OCI-M2 (cell line): Measurements from ENCODE around the gene FSIP2.
"Not testable (repeated sequence)": the region's sequence is repeated elsewhere in the genome, so short reads cannot be mapped to it uniquely, and the experiment has no call there.

ENCODE experiments used
- DNase-seq: peaks from one replicate; lab custom pipeline; 2025; ENCODE audit not compliant: unreplicated experiment; lab: John Stamatoyannopoulos, UW

The FSIP2 gene

GRCh38 chr2:185796758-185797157 is 58.2 kb downstream of the FSIP2 start:
- DNase-seq: no peak

DNA sequence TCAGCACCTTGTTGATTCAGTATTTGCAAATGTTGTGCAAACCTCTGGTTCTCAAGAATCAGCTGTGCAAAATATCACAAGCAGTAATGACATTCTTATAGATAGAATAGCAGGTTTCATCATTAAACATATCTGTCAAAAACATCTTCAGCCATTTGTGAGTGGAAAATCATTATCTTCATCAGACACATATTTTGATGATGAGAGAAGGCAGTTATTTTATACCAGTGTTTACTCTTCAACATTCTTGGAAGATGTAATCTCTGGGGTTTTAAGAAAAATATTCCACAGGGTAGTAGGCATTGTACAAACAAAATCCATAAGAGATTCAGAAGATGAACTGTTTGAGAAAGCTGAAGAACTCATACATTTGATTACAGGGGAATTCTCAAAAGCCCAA is 64.3 kb downstream of the FSIP2 start:
- no peak for DNase-seq

DNA sequence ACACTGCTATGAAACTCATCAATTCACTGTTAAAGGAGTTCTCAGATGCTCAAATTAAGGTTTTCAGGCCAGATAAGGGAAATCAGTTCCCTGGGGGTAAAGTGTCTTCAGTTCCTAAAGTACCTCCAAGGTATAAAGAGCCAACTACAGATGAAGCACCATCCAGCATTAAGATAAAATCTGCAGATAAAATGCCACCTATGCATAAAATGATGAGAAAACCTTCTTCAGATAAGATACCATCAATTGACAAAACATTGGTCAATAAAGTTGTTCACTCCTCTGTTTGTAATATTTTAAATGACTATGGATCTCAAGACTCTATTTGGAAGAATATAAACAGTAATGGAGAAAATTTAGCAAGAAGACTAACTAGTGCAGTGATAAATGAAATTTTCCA is 68.2 kb downstream of the FSIP2 start:
- no peak for DNase-seq

DNA sequence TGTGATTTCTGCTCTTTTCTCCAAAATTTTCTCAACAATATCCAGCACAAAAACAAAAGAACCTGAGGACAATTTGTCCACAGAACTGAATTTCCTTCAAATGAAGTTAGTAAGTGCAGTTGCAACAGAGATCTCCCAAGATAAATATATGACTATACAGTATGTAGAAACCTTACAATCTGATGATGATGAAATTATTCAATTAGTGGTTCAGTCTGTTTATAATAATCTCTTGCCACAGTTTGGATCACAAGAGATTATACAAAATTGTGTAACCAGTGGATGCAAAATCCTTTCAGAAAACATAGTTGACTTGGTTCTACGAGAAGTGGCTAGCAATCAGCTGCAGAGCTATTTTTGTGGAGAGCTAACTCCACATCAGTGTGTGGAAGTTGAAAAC is 68.7 kb downstream of the FSIP2 start:
- DNase-seq: no peak

- no peak for DNase-seq
These were observed 73.0 kb downstream of the FSIP2 start for GRCh38 chr2:185811580-185811979.

GRCh38 chr2:185813707-185814106 is 75.1 kb downstream of the FSIP2 start:
- no peak for DNase-seq

DNA sequence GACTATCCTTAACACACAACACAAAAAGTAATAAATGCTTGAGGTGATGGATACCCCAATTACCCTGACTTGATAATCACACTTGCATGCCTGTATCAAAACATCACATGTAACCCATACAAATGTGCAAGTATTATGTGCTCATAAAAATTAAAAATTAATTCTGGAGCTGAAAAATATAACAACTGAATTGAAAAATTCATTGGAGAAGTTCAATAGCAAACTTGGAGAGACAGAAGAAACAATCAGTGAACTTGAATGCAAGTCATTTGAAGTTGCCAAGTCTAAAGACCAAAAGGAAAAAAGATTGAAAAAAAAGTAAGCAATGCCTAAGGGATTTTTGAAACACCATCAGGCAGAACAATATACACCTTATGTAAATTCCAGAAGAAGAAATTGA is 79.4 kb downstream of the FSIP2 start:
- DNase-seq: no peak

DNA sequence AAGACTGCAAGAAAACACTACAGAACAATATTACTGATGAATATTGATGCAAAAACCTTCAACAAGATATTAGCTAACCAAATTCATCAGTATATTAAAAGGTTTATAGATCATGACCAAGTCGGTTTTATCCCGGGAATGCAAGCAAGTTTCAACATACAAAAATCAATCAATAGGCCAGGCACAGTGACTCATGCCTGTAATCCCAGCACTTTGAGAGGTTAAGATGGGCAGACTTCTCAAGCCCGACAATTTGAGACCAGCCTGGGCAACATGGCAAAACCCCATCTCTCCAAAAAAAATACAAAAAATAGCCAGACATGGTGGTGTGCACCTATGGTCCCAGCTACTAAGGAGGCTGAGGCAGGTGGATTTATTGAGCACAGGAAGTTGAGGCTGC is 82.9 kb downstream of the FSIP2 start:
- DNase-seq: no peak

GRCh38 chr2:185823773-185824172 is 85.2 kb downstream of the FSIP2 start:
- DNase-seq: no peak

DNA sequence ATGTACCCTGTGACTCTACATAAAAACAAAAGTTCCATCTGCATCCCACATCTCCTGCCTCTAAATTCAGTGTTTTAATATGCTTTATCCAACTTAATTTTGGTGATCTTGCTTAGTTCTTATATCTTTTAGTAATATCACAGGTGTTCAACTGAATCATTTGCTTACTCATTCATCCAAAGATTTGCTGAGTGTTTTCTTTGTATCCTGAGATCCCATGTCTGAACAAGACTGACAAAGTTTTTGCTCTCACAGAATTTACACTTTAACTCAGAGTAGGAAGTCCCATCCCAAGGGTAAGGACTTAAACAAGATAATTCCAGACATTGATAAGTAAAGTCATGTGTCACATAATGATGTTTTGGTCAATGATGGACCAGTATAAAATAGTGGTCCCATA is 87.0 kb downstream of the FSIP2 start:
- DNase-seq: no peak

DNA sequence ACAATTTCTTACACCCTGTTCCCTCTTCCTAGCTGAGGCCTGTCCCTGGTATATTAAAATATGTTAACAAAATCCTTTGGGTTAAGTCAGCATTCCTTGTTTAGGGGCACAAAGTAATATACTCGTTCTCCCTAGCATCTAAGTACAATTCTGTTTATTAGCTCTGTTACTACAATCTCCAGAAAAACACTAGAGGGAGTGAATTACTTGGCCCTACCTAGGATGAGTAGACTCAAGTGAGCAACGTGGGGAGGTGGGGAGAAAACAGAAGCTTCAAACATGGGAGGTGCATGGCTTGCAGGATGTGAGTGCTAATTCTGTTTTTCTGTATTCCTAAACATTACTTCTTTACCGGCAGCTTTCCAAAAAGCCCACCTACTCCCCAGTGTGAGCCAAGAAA is 89.7 kb downstream of the FSIP2 start:
- no peak for DNase-seq

DNA sequence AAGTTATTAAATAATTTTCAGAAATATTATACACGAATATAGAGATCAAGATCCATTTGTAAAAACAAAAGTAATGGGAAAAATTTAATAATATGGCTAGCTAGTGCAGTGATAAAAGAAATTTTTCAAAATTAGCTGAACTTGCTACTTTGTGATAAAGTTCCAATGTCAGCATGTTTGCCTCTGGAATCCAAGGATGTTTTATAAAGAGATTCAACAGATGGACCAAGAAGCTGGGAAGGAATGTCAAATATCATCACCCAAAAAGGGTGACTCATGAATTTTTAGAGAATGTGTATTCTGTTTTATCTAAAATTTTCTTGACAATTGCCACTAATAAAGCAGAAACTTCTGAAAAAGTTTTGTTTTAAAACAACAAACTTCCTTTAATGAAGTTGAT is 95.3 kb downstream of the FSIP2 start:
- no peak for DNase-seq

DNA sequence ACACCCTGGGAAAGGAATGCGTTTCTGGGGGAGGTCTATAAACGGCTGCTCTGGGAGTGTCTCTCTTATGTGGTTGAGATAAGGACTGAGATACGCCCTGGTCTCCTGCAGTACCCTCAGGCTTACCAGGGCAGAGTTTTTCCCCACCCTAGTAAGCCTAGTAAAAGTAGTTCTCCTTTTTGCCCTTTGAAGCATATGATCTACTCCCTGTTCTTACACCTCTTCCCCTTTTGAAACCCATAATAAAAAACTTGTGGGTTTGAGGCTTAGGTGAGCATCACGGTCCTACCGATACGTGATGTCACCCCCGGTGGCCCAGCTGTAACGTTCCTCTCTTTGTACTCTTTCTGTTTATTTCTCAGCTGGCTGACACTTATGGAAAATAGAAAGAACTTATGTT is 97.4 kb downstream of the FSIP2 start:
- no peak for DNase-seq

GRCh38 chr2:185854885-185855284 is 116.3 kb downstream of the FSIP2 start:
- DNase-seq: no peak

- DNase-seq: no peak
These were observed 119.1 kb downstream of the FSIP2 start for GRCh38 chr2:185857691-185858090.

DNA sequence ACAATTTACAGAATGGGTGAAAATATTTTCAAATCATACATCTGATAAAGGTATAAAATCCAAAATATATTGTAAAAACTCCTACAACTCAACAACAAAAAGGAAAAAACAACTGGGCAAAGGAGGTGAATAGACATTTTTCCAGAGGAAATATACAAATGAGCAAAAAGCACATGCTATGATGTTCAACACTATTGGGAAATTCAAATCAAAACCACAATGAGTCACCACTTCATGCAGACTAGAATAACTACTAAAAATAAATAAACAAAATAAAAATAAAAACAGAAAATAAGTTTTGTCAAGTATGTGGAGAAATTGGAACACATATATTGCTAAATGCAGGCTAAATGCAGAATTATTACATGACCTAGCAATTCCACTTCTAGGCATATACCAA is 120.9 kb downstream of the FSIP2 start:
- DNase-seq: no peak

DNA sequence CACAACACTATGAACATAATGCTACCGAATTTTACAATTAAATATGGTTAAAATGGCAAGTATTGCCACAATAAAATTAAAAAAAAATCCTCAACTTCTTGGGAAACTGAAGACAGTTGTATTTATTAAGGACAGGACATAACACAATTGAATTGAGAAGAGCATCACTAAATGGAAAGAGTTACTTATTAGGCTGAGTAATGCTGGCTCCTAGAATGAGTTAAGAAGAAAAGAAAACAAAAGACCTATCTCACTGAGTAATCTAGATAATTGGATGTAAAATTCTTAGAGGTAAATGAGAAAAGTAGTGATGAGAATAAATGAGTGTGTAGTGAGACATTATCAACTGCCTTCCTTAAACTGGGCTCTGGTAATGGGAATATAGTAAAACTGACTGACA is 121.7 kb downstream of the FSIP2 start:
- no peak for DNase-seq

DNA sequence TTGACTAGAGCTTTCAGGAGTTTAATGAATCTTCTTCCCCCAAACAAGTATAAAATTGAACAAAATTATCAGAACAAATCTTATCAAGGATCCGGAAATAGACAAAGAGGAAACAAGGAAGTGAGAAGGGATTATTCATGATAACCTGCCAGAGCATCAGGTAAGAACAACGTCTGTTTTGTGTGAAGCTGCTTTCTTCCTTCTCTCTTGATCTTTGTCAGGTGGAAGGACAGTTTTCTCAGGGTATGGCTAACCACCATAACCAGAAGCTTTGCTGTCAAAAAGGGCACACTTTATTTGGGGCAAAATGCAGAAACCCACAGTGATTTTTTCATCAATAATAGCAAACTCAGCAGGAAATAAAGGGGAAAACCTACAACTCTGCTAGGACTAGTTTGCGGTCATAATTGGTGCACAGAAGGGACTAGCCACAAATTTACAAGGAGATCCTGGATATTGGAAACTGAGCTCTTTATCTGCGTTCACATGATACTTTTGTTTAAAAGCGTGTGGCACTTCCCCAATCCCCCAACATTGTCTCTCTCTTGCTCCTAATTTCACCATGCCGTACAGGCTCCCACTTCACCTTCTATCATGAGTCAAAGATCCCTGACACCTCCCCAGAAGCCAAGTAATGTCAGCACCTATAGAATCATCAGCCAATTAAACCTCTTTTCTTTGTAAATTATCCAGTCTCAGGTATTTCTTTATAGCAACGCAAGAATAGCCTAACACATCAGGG is 124.2 kb downstream of the FSIP2 start:
- no peak for DNase-seq

DNA sequence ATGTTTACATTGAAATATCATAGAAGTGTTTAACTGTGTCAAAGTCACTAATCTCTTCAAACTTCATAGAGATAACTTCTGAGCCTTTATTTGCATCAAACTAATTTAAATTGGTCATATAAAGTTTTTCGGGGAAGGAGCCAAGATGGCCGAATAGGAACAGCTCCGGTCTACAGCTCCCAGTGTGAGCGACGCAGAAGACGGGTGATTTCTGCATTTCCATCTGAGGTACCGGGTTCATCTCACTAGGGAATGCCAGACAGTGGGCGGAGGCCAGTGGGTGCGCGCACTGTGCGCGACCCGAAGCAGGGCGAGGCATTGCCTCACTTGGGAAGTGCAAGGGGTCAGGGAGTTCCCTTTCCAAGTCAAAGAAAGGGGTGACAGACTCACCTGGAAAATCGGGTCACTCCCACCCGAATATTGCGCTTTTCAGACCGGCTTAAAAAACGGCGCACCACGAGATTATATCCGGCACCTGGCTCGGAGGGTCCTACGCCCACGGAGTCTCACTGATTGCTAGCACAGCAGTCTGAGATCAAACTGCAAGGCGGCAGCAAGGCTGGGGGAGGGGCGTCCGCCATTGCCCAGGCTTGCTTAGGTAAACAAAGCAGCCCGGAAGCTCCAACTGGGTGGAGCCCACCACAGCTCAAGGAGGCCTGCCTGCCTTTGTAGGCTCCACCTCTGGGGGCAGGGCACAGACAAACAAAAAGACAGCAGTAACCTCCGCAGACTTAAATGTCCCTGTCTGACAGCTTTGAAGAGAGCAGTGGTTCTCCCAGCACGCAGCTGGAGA is 126.1 kb downstream of the FSIP2 start:
- not testable (repeated sequence) for DNase-seq

DNA sequence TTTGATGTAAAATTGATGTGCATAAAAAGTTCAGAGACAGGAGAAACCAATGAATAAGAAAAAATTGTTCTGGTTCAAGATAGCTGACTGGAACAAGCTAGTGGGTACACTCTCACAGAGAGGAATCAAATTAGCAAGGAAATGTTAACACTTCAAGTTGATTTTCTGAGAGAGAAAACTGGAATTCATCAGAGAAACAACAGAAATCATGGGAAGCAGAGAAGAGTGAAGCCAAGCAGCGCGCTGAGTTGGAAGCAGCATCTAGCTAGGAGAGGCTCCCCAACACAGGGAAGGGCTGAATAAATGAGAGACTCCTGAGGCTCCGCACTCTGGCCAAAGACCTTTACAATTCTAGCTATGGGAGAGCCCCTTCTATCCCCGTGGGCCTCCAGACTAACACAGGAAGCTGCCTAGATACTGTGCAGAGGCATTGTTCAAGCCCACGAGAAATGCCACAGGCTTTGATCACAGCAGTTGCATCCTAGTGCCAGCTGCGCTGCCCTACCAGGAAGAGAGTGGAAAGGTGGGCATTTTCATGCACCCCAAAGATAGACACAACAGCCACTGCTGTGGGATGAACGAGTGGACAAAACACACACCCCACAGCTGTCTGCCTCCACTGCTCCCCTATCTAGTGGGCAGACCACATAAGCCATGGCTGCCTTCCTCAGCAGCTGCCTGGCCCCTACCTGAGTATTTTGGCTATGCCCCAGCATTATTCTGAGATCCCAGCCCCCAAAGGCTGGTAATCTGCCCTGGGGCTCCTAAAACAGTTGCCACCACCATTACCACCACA is 136.7 kb downstream of the FSIP2 start:
- DNase-seq: no peak

DNA sequence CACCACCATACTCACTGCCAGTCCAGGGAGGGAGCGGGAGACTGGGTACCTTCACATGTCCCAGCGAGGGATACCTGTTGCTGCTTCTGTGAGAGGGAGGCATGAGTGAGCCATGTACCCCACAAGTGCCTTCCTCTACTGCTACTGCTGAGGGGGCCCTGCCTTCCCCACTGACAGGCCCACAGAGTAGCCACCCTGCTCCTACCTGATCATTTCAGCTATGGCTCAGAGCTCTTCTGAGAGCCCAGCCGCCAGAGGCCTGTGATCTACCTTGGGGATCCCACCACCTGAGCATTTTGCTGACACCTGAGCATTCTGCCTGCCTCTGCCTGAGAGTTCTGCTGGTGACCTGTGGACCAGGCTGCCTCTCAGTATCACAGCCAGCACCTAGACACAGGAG is 137.6 kb downstream of the FSIP2 start:
- no peak for DNase-seq

GRCh38 chr2:185880396-185880795 is 141.8 kb downstream of the FSIP2 start:
- DNase-seq: no peak
